Ishikawa (cell line): ENCODE results near the gene MYH9.

Experiments used
- CEBPB ChIP-seq: IDR thresholded peaks from 2 replicates; pipeline ENCODE4 v1.6.1; 2012
- MAX ChIP-seq: IDR thresholded peaks from 2 replicates; pipeline ENCODE4 v1.6.1; 2012
- REST ChIP-seq: IDR thresholded peaks from 2 replicates; pipeline ENCODE4 v1.6.1; 2012; ENCODE audit warnings: low read depth, mild to moderate bottlenecking
- TAF1 ChIP-seq: IDR thresholded peaks from 2 replicates; pipeline ENCODE4 v1.6.1; 2012; ENCODE audit warnings: low read depth, mild to moderate bottlenecking
- YY1 ChIP-seq: IDR thresholded peaks from 2 replicates; pipeline ENCODE4 v1.6.1; 2012; ENCODE audit warnings: low read depth
- ZBTB7A ChIP-seq: IDR thresholded peaks from 2 replicates; pipeline ENCODE4 v1.6.1; 2012; ENCODE audit warnings: low read depth

GRCh38 chr22:36406721-36407120 lies 19.0 kb upstream of the MYH9 start:
- TF ChIP-seq REST (no peak), ZBTB7A (no peak), CEBPB (no peak), TAF1 (no peak), MAX (no peak), YY1 (no peak)
